RPMI8226 (cell line): ENCODE data around the gene UHMK1.
"Not testable (repeated sequence)": the region's sequence is repeated elsewhere in the genome, so short reads cannot be mapped to it uniquely, and the experiment has no call there.

ENCODE experiments used
- DNase-seq: peaks from one replicate; pipeline ENCODE4 v3.0.0-alpha.2; 2015

UHMK1 gene, protein sequence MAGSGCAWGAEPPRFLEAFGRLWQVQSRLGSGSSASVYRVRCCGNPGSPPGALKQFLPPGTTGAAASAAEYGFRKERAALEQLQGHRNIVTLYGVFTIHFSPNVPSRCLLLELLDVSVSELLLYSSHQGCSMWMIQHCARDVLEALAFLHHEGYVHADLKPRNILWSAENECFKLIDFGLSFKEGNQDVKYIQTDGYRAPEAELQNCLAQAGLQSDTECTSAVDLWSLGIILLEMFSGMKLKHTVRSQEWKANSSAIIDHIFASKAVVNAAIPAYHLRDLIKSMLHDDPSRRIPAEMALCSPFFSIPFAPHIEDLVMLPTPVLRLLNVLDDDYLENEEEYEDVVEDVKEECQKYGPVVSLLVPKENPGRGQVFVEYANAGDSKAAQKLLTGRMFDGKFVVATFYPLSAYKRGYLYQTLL

GRCh38 chr1:162497723-162498495 lies at the start of gene UHMK1:
Gene UHMK1 (plus strand): TSS chr1:162497818. CDS start chr1:162498001, 183 bp downstream.
- peak; percentile 96 for DNase-seq

DNA sequence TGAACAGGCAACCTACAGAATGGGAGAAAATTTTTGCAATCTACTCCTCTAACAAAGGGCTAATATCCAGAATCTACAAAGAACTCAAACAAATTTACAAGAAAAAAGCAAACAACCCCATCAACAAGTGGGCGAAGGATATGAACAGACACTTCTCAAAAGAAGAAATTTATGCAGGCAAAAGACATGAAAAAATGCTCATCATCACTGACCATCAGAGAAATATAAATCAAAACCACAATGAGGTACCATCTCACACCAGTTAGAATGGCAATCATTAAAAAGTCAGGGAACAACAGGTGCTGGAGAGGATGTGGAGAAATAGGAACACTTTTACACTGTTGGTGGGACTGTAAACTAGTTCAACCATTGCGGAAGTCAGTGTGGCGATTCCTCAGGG lies 43.3 kb upstream of the UHMK1 start:
- DNase-seq: not testable (repeated sequence)

DNA sequence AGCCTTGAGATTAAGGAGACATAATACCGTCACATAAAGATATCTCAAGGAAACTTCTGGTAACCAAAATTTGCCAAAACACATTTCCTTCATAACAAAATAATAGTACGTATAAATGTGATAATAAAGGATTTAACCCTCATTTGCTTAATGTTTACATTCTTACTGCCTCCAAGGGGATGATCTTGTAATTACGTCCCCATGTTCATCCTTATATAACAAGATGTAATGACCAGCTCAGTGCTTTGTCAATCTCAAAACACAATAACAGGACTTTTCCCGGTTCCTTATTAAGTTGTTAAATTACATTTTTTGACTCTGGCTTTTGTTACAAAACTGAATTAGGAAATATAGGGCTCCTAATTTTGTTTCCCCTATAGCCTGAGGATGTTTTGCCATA lies 41.3 kb upstream of the UHMK1 start:
- DNase-seq: no peak

DNA sequence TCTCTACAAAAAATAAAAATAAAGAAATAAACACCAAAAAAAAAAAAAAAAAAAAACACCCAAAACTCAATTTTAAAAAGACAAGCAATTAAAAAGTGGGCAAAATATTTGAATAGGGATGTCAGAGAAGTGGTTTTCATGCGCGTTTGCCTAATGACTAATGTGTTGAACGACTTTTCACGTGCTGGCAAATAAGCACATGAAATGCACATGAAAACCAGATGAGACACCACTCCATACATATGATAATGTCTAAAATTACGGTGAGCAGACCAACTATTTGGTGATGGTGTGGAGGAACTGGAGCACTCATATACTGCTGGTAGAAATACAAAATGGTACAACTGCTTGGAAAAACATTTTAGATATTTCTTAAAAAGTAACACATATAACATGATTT lies 39.4 kb upstream of the UHMK1 start:
- DNase-seq: no peak

DNA sequence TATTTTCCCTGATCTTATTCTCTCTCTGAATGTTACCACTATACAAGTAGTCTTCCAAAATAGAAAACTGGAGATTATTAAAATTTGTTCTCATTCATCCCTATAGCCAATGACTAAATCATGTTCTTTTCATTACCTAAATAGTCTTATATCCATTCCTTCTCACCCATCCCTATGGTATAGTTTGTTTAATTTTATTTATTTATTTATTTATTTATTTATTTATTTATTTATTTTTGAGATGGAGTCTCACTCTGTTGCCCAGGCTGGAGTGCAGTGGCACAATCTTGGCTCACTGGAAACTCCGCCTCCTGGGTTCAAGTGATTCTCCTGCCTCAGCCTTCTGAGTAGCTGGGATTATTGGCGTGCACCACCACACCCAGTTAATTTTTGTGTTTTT lies 35.2 kb upstream of the UHMK1 start:
- DNase-seq: not testable (repeated sequence)

DNA sequence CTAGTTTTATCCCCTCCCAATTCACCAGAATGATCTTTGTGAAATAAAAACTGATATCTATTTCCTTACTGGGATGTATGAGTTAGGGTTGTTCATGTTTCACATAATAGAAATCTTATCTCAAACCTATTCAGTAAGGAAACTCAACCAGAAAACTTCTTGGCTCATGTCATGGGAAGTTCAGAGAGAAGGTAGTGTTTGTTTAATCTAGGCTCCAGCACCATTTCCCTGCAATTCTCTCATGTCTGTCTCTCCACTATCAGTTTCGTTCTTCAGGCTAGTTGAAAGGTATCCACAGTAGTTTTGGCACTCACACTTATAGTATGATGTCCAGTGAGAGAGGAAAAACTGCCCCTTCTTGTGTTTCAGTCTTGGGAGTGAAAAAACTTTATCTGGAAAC lies 34.6 kb upstream of the UHMK1 start:
- DNase-seq: no peak

DNA sequence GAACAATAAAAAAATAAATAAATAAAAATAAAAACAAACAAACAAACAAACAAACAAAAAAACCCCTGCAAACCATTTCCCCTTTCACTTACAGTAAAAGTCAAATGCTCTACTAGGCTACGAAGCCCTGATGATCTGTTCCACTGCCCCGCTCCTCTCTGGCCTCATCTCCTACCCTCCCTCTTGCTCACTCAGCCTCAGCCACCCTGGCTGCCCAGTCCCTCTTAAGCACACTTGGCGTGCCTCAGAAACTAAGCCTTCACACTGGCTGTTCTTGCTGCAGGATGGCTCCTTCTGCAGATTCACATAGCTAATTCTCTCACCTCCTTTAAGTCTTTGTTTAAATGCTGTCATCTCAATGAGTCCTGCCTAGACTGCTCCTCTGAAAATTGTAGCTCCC lies 30.8 kb upstream of the UHMK1 start:
- no peak for DNase-seq

DNA sequence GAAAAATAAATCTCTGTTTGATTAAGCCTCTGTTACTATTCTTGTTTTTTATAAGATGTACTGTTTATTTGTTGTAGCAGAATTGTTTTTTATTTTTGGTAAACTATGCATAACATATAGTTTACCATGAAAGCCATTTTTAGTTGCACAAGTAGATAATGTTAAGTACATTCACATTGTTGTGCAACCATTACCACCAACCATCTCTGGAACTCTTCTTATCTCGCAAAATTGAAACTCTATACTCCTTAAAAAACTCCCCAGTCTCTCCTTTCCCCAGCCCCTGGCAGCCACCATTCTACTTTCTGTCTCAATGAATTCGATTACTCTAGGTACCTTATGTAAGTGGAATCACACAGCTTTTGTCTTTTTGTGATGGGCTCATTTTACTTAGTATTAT lies 27.4 kb upstream of the UHMK1 start:
- DNase-seq: no peak

GRCh38 chr1:162471290-162471853 lies 26.2 kb upstream of the UHMK1 start:
- DNase-seq: no peak

DNA sequence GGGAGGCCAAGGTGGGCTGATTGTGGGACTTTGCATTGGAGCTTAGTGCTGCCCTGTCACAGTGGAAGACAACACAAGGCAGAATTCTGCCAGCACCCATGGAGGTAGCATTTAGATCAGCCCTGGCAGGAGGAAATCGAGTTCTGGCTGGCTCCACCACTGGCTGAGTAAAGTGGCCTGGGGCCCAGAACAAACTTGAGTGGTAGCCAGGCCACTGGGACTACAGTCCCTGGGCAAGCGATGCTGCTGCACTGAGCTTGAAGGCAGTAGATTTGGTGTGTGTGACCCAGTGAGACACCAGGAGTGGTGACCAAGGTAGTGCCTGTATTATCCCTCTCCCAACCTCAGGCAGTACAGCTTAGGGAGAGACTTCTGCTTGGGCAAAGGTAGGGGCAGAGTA lies 22.5 kb upstream of the UHMK1 start:
- DNase-seq: no peak

- no peak for DNase-seq
Measured at GRCh38 chr1:162475539-162476185, 22.0 kb upstream of the UHMK1 start.

- no peak for DNase-seq
Measured at GRCh38 chr1:162476620-162477019, 21.0 kb upstream of the UHMK1 start.

DNA sequence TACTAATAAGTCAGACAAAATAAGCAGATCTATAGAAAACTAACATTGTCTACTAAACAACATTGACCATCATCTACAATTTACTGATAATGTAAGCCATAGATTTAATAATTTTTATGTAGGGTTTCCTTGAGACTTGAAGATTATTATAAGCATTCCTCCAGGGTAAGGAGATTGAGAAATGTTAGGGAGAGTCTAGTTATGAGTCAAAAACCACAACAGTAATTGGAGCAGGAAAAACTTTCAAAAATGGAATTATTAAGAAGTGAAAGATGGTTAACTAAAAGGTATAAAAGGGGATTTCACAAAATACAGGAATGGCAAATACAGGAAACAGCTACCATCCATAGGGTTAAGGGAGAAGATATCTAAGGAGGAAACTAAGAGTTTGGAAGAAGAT lies 12.4 kb upstream of the UHMK1 start:
- DNase-seq: no peak

- peak; percentile 33 for DNase-seq
Measured at GRCh38 chr1:162487241-162487640, 10.4 kb upstream of the UHMK1 start.

GRCh38 chr1:162488219-162488618 lies 9.4 kb upstream of the UHMK1 start:
- DNase-seq: no peak

- DNase-seq: not testable (repeated sequence)
Measured at GRCh38 chr1:162495531-162496233, 1.9 kb upstream of the UHMK1 start.

GRCh38 chr1:162497104-162497722 lies 405 bp upstream of the UHMK1 start:
- no peak for DNase-seq

GRCh38 chr1:162498496-162498810 lies 835 bp downstream of the UHMK1 start:
- DNase-seq: peak; percentile 8

GRCh38 chr1:162500805-162501204 lies 3.2 kb downstream of the UHMK1 start:
- DNase-seq: no peak

DNA sequence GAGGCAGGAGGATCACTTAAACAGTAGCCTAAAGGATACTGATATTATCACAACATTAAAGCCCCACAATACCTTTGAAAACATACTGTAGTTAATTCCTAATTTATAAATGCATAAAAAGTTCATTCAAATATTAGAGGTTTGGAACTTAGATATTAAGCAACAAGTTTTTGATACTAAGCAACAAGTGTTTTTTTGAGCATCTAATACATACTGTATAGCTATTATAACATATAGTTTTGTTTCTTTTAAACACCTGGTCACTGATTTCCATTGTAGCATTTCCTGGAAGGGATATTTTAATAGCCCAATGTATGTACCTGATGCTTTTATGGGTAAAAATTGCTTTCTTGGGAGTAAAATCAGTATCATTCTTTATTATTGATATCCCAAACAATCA lies 4.5 kb downstream of the UHMK1 start:
- DNase-seq: no peak

DNA sequence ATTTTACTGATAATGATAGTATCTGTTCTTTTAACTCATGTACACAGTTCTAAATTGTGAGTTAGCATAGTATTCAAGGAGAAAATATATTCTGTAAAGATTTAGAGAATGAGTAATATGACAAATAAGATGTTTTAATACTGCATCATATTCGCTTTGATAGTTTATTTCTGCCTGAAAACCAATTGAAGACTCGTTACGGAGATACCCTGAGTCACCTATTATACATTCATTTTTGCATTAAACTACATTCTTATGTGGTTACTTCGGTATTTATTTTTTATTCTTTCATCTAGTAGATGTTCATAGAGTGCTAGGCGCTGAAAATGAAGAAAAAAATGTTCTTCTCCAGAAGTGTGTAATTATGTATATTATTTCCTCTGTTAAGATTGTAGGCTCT lies 5.3 kb downstream of the UHMK1 start:
- DNase-seq: no peak

- DNase-seq: no peak
Measured at GRCh38 chr1:162527314-162527713, 29.7 kb downstream of the UHMK1 start.
